Vagina (tissue), 2 donors: Measurements from ENCODE around the gene PAK1IP1.
"Not testable (repeated sequence)": the region's sequence is repeated elsewhere in the genome, so short reads cannot be mapped to it uniquely, and the experiment has no call there.

Source experiments
- CTCF ChIP-seq, 3 experiments: fragments of 450-650 bp in 2 of 3; fragments of 200-600 bp in 1 of 3; sonication (generic) in 1 of 3; IDR thresholded peaks; one replicate each; pipeline ENCODE4 v1.5.1; 2017 to 2019; ENCODE audit warnings: antibody characterized with exemption in 3 of 3, mild to moderate bottlenecking in 2 of 3, moderate library complexity in 2 of 3
- POLR2A ChIP-seq, 2 donors: fragments of 450-650 bp; IDR thresholded peaks; one replicate each; pipeline ENCODE4 v1.6.1; 2017; ENCODE audit warnings: antibody characterized with exemption in 2 of 2, mild to moderate bottlenecking in 2 of 2, moderate library complexity in 2 of 2
- POLR2AphosphoS5 ChIP-seq, 2 donors: sonication (generic); formaldehyde crosslinking; IDR thresholded peaks; one replicate each; pipeline ENCODE4 v1.9.0; 2017; ENCODE audit warnings: antibody characterized with exemption in 2 of 2, mild to moderate bottlenecking in 2 of 2, low read depth in 1 of 2; ENCODE audit not compliant: insufficient read depth in 1 of 2

GRCh38 chr6:10750568-10750967 is 55.8 kb downstream of the PAK1IP1 start:
- not testable (repeated sequence) for TF ChIP-seq POLR2A (IDR thresholded peaks at IDR 0.05); CTCF (IDR thresholded peaks at IDR 0.05); POLR2AphosphoS5 (IDR thresholded peaks at IDR 0.05; ENCODE audit: insufficient read depth in 1 of 2, low read depth in 1 of 2)
